Putamen (tissue), 1 donor: ENCODE results near the gene SLC49A3.
"Not testable (repeated sequence)": the region's sequence is repeated elsewhere in the genome, so short reads cannot be mapped to it uniquely, and the experiment has no call there.

Experiments used
- DNase-seq: peaks from one replicate; pipeline ENCODE4 v3.0.0-alpha.2; 2016; ENCODE audit warnings: low spot score

The SLC49A3 gene

GRCh38 chr4:721261-722168, 32.6 kb upstream of the SLC49A3 start:
- DNase-seq, result no peak

DNA sequence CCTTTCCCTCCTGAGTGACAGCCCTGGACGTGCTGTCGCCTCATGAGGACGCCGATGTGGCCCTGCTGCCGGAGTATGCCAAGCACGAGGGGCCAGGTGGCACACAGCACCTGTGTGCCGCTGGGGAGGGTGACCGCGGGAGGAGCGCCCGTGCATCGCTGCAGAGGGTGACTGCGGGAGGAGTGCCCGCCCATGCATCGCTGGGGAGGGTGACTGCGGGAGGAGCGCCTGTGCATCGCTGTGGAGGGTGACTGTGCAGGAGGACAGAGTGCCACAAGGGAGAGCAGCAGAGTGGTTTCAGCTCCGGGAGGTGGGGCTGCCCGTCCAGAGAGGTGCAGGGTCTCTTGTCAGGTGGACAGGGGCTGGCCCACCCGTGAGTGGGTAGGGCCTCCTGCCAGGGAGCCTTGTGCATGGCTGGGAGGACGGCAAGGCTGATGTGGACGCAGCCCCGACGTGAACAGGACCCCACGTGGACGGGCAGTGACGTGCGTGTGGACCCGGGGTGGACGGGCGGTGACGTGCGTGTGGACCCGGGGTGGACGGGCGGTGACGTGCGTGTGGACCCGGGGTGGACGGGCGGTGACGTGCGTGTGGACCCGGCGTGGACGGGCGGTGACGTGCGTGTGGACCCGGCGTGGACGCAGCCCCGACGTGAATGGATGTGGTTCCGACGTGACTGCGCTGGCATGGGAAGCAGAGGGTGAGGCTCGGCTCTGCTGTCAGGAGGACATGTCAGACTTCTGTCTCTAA, 31.3 kb upstream of the SLC49A3 start:
- no peak for DNase-seq

GRCh38 chr4:718460-718859, 29.5 kb upstream of the SLC49A3 start:
- DNase-seq, result no peak

GRCh38 chr4:717601-718320, 28.8 kb upstream of the SLC49A3 start:
- no peak for DNase-seq

DNA sequence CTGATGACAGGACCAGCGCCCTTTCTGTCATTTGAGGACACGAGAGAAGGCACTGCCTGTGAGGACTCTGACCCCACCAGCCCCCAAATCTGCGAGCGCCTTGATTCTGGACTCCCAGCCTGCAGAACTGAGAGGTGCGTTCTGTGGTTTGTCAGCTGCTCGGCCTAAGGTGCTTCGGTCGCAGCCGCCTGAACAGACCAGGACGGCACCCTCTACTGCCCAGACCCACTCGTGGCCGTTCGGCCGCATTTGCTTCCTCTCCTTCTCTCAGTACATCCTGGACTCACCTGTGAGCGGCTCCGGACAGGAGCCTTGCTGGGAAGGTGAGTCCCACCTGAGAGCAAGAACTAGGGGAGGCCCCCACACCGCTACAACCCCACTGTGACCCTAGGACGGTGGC, 25.1 kb upstream of the SLC49A3 start:
- DNase-seq, result no peak

DNA sequence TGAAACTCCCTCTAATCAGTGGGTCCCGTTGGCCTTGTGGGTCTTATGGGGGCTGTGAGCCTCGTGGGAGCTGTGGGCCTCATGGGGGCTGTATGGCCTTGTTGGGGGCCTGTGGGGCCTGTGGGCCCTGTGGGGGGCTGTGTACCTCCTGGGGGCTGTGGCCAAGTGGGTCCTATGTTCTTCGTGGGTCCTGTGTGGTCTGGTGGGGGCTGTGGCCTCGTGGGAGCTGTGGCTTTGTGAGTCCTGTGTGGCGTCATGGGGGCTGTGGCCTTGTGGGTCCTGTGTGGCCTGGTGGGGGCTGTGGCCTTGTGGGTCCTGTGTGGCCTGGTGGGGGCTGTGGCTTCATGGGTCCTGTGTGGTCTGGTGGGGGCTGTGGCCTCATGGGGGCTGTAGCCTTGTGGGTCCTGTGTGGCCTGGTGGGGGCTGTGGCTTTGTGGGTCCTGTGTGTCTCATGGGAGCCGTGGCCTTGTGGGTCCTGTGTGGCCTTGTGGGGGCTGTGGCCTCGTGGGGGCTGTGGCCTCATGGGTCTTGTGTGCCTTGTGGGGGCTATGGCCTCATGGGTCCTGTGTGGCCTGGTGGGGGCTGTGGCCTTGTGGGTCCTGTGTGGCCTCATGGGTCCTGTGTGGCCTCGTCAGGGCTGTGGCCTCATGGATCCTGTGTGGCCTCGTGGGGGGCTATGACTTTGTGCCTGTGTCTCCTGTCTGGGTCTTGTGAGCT, 24.1 kb upstream of the SLC49A3 start:
- no peak for DNase-seq

DNA sequence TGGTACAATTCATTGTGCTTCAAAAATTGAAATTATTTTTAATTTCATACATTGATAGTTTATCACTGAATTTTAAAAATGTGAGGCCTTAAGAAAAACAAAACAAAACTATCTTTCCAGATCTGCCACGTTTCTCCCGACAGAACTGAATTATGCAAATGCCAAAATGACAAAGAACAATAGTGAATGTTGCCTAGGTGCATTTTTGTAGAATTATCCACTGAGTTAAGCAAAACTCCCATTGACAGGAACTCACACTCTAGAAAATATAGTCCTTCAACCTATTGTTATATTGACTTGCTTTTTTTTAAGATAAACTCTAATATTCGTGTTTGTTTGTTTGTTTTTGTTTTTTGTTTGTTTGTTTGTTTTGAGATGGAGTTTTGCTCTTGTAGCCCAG, 23.1 kb upstream of the SLC49A3 start:
- DNase-seq, result no peak

- DNase-seq, result no peak
Measured at GRCh38 chr4:710916-711315, 22.0 kb upstream of the SLC49A3 start.

- DNase-seq, result no peak
Measured at GRCh38 chr4:710116-710515, 21.2 kb upstream of the SLC49A3 start.

DNA sequence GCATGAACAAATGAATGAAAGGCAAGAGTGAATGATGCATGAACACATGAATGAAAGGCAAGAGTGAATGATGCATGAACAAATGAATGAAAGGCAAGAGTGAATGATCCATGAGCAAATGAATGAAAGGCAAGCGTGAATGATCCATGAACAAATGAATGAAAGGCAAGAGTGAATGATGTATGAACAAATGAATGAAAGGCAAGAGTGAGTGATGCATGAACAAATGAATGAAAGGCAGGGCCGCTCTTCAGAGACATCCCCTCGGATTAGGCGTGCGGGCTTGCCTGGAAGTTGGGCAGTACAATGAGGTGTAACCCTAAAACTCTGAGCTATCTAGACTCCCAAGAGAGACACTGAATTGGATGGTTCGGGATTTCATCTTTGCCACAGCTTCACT, 20.4 kb upstream of the SLC49A3 start:
- no peak for DNase-seq

GRCh38 chr4:708631-708933, 19.6 kb upstream of the SLC49A3 start:
- DNase-seq, result no peak

DNA sequence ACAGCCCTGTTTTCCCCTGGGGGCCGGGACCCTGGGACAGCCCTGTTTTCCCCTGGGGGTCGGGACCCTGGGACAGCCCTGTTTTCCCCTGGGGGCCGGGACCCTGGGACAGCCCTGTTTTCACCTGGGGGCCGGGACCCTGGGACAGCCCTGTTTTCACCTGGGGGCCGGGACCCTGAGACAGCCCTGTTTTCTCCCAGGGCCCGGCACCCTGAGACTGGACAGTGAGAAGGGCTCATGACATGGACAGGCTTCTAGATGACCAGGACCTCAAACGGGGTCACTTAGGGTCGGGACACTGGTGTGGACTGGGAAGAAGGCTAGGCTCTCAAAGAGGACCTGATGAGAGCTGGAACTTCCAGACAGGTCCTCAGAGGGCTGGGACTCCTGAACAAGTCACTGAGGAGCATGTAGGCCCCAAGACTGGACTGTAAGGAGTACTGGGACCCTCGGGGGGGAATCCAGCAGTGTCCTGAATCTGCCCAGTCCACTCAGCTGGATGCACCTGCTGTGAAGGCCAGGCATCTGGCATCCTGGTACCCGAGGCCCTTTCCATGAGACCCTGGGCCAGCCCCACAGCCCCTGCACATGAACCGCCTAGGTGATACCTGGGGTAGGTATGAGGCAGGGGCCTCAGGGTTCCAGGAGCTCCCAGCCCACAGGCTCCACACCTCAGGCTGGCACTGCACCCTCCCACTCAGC, 19.1 kb upstream of the SLC49A3 start:
- no peak for DNase-seq

DNA sequence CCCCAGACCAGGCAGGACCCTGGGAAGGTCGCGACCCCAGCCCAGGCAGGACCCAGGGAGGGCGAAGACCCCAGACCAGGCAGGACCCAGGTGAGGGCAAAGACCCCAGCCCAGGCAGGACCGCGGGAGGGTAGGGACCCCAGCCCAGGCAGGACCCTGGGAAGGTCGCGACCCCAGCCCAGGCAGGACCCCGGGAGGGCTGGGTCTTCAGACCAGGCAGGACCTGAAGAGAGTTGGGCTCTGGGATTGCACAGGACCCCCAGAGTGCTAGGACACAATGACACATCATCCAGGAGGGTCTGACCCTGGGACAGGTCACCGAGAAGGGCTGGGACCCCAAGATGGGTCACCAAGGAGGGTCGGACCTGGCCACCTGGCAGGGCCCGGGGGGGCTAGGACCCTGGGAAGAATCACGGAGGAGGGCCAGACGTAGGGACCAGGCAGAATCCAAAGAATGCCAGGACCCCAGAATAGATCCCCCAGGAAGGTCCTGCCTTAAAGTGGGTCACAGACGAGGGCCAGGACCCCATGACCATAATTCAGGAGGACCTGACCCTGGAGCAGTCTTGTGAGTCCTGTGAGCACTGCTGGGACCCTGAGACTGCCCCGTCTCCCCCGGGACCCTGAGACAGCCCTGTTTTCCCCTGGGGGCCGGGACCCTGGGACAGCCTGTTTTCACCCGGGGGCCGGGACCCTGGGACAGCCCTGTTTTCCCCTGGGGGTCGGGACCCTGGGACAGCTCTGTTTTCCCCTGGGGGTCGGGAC, 18.1 kb upstream of the SLC49A3 start:
- no peak for DNase-seq

DNA sequence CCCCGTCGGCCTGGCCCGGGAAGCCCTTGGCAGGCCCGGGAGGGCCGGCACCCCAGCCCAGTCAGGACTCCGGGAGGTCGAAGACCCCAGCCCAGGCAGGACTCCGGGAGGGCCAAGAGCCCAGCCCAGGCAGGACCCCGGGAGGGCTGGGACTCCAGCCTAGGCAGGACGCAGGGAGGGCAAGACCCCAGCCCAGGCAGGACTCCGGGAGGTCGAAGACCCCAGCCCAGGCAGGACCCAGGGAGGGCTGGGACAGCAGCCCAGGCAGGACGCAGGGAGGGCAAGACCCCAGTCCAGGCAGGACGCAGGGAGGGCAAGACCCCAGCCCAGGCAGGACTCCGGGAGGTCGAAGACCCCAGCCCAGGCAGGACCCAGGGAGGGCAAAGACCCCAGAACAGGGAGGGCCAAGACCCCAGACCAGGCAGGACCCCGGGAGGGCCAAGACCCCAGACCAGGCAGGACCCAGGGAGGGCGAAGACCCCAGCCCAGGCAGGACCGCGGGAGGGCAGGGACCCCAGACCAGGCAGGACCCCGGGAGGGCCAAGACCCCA, 17.2 kb upstream of the SLC49A3 start:
- not testable (repeated sequence) for DNase-seq

DNA sequence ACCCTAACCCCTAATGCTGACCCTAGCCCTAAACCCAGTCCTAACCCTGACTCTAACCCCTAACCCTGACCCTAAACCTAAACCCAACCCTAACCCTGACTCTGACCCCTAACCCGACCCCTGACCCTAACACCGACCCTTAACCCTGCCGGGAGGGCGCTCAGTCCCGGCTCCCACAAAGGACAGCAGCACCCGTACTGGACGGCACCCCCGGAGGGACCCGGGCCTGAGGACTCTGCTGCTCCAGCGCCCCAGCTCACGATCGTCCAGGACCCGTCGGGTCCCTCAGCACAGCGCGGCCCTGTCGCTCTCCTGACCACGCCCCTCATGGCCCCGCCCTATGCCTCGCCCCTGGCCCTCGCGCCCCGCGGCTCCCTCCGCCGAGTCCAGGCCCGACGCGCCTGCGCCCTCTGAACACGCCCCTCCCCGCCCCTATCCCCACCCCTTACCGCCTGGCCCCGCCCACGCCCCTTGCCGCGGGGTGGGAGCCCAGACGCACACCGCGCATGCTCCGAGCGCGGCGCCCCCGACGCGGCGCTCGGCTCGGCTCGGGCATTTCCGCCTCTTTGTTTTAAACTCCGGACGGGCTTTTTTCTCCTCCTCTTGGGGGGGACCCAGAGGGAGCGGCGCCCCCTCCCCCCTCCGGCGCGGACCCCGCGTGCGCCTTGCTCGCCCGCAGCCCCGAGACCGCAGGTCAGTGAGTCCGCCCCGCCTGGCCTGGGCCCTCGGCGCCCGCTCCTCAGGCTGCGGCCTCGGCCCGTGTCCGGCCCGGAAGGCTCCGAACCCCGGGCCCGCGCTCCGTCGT, 16.5 kb upstream of the SLC49A3 start, which contains the start of gene PCGF3:
Gene PCGF3, plus strand, starts transcription at position 555 of the 805 bp plus-strand sequence. CDS start 27,849 bp downstream, outside the sequence.
- peak; percentile 95 for DNase-seq

GRCh38 chr4:704971-705277, 16.0 kb upstream of the SLC49A3 start:
- no peak for DNase-seq

- no peak for DNase-seq
Measured at GRCh38 chr4:704198-704891, 15.4 kb upstream of the SLC49A3 start.

GRCh38 chr4:703336-704197, 14.6 kb upstream of the SLC49A3 start:
- no peak for DNase-seq
